ENCODE results near the gene PKLR. TPM values are rescaled to one million over a fixed set of nuclear protein-coding genes. Genes with fewer than 3 reads are reported as not detected.

The PKLR gene
- polyA plus RNA-seq, 2 donors, result 0.02 to 0.04 TPM

DNA sequence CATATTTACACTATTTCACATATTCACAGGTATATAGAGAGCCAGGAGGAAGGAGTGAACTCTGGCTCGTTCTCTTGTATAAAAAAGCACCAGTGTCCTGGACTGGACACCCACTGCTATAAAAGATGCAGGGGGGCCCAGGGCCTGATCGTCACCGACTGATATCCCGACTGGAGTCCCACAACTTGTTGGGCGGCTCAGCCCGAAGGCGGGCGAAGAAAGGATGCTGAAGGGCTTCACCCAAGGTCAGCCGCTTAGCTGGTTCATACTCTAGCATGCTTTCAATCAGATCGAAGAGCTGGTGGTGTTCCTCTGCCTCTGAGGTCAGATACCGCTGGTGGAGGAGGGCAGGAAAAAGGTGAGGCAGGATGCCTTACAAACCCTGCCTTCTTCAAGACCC lies 38.2 kb downstream of the PKLR start:
- Histone ChIP-seq H3K27ac (ENCODE audit: low read depth in 2 of 2, low read length in 1 of 2) (peak overlapping the region in 1 of 2 donors; percentile 43), H3K36me3 (ENCODE audit: control insufficient read depth in 2 of 2, insufficient read depth in 2 of 2, low read length in 1 of 2) (peaks cover 17 to 27% of the 10 kb centered on the region in 2 donors)

GRCh38 chr1:155261852-155262673 lies 39.2 kb downstream of the PKLR start, which contains the start of gene SCAMP3:
TSS of gene SCAMP3 (minus strand) at chr1:155262360. CDS start at chr1:155262151, 209 bp downstream.
- Histone ChIP-seq H3K4me1 (ENCODE audit: control insufficient read depth in 2 of 2, insufficient read depth in 2 of 2, low read length in 1 of 2) (peaks cover 5% of the 10 kb centered on the region in 2 donors), H3K9me3 (ENCODE audit: control insufficient read depth in 2 of 2, insufficient read depth in 1 of 2, low read depth in 1 of 2, low read length in 1 of 2) (no peaks in the 10 kb centered on the region), H3K36me3 (ENCODE audit: control insufficient read depth in 2 of 2, insufficient read depth in 2 of 2, low read length in 1 of 2) (peaks cover 12 to 28% of the 10 kb centered on the region in 2 donors), H3K27me3 (ENCODE audit: control insufficient read depth in 1 of 2, insufficient read depth in 2 of 2, low read length in 2 of 2) (no peaks in the 10 kb centered on the region), H3K4me3 (ENCODE audit: low read depth in 1 of 2, low read length in 2 of 2) (peak within 1 kb of the TSS; percentile 82 to 90), H3K27ac (ENCODE audit: low read depth in 2 of 2, low read length in 1 of 2) (peak within 1 kb of the TSS; percentile 92 to 97)
- WGBS, 2 donors, result 0% methylated on average over 47 of the region's 47 CpGs

More for the DNA sequence above, 38.2 kb downstream of the PKLR start:
- Histone ChIP-seq H3K9me3 (ENCODE audit: control insufficient read depth in 2 of 2, insufficient read depth in 1 of 2, low read depth in 1 of 2, low read length in 1 of 2) (no peaks in the 10 kb centered on the region), H3K4me1 (ENCODE audit: control insufficient read depth in 2 of 2, insufficient read depth in 2 of 2, low read length in 1 of 2) (peaks cover 5% of the 10 kb centered on the region in 2 donors), H3K4me3 (ENCODE audit: low read depth in 1 of 2, low read length in 2 of 2) (no peak overlapping the region), H3K27me3 (ENCODE audit: control insufficient read depth in 1 of 2, insufficient read depth in 2 of 2, low read length in 2 of 2) (no peaks in the 10 kb centered on the region)
- 82 to 86% methylated on average over 11 of the region's 11 CpGs for WGBS, 2 donors

DNA sequence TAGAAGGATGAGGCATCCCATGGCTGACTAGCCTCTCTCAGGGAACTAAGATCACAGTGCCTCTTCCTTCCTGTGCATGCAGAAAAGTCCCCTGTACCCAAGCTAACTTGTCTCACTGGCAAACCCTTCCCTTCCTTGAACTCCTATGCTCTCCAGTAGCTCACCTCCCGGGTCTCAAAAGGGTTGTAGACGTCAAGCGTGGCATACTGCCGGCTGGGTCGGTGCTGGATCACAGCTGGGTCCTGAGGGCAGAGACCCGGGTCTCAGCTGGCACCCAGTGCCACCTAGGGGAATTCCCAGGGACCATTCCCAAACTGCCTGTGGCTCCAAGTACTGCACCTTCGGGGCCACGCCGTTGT lies 39.8 kb downstream of the PKLR start:
- Histone ChIP-seq H3K9me3 (ENCODE audit: control insufficient read depth in 2 of 2, insufficient read depth in 1 of 2, low read depth in 1 of 2, low read length in 1 of 2) (no peaks in the 10 kb centered on the region), H3K27me3 (ENCODE audit: control insufficient read depth in 1 of 2, insufficient read depth in 2 of 2, low read length in 2 of 2) (no peaks in the 10 kb centered on the region), H3K36me3 (ENCODE audit: control insufficient read depth in 2 of 2, insufficient read depth in 2 of 2, low read length in 1 of 2) (peaks cover 8 to 29% of the 10 kb centered on the region in 2 donors), H3K27ac (ENCODE audit: low read depth in 2 of 2, low read length in 1 of 2) (peak overlapping the region; percentile 92 to 97), H3K4me3 (ENCODE audit: low read depth in 1 of 2, low read length in 2 of 2) (peak overlapping the region; percentile 82 to 90), H3K4me1 (ENCODE audit: control insufficient read depth in 2 of 2, insufficient read depth in 2 of 2, low read length in 1 of 2) (peaks cover 5 to 7% of the 10 kb centered on the region in 2 donors)
- 0% methylated on average over 9 of the region's 9 CpGs for WGBS, 2 donors

DNA sequence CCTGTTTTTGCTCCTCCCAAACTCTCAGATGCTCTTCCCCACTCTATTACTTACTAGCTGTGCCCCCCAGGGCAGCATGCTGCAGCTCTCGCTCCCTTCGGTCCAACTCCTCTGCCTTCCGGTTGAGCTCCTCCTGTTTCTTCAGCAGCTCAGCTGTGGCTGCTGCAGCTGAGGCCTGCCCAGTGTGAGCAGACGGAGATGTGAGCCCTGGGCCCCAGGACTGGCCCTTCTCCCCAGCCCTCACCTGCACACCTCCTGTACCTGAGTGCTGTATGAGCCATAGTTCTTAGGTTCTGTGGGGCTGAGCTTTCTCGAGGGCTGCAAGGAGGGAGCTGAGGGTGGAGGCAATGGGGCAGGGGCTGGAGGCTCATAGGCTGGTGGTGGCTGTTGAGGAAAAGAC lies 41.0 kb downstream of the PKLR start:
- no peaks in the 10 kb centered on the region for H3K27me3 ChIP-seq (ENCODE audit: control insufficient read depth in 1 of 2, insufficient read depth in 2 of 2, low read length in 2 of 2)
- peaks cover 0 to 25% of the 10 kb centered on the region in 2 donors for H3K36me3 ChIP-seq (ENCODE audit: control insufficient read depth in 2 of 2, insufficient read depth in 2 of 2, low read length in 1 of 2)
- no peak overlapping the region for H3K27ac ChIP-seq (ENCODE audit: low read depth in 2 of 2, low read length in 1 of 2)
- H3K4me1 ChIP-seq (ENCODE audit: control insufficient read depth in 2 of 2, insufficient read depth in 2 of 2, low read length in 1 of 2), result peaks cover 5 to 8% of the 10 kb centered on the region in 2 donors
- WGBS, 2 donors, result 90 to 95% methylated on average over 5 of the region's 5 CpGs
- no peak overlapping the region for H3K4me3 ChIP-seq (ENCODE audit: low read depth in 1 of 2, low read length in 2 of 2)
- H3K9me3 ChIP-seq (ENCODE audit: control insufficient read depth in 2 of 2, insufficient read depth in 1 of 2, low read depth in 1 of 2, low read length in 1 of 2), result no peaks in the 10 kb centered on the region

DNA sequence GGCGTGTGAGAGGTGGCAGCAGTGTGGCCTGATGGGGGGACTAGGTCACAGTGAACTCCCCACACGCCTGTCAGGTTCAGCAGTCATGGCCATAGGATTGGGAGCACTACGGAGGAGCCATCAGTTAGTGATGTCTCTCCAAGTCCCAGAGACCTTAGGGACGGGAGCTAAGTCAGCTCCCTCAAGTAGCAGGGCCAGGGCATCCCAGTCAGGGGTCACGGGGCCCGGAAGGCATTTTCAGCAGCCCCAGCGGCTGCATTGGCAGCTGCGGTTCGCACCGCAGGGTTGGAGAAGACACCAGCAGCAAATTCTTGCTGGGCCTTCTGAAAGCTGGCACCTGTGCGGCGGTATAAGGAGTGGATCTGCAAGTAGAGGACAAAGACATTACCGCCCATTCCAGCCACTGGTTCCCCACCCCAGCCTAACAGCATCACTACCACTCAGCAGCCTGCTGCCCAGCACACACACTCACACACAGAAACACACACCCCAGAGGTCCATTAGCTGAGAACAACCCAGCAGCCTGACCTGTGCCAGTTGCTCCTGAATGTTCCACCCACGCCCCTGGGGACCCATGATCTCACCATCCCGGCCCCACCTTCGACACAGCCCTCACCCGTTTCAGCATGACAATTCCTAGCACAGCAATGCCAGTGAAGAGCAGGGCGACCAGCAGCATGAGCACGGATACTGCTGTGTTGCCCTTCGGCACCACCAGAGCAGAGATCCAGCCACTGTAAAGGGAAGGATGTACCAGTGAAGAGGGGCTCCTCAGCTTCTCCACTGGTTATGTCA lies 45.0 kb downstream of the PKLR start:
- H3K36me3 ChIP-seq (ENCODE audit: control insufficient read depth in 2 of 2, insufficient read depth in 2 of 2, low read length in 1 of 2), result peaks cover 0 to 16% of the 10 kb centered on the region in 2 donors
- H3K27ac ChIP-seq (ENCODE audit: low read depth in 2 of 2, low read length in 1 of 2), result peak overlapping the region; percentile 97 to 99
- H3K27me3 ChIP-seq (ENCODE audit: control insufficient read depth in 1 of 2, insufficient read depth in 2 of 2, low read length in 2 of 2), result no peaks in the 10 kb centered on the region
- H3K4me3 ChIP-seq (ENCODE audit: low read depth in 1 of 2, low read length in 2 of 2), result peak overlapping the region; percentile 62 to 74
- H3K4me1 ChIP-seq (ENCODE audit: control insufficient read depth in 2 of 2, insufficient read depth in 2 of 2, low read length in 1 of 2), result peaks cover 14 to 21% of the 10 kb centered on the region in 2 donors
- H3K9me3 ChIP-seq (ENCODE audit: control insufficient read depth in 2 of 2, insufficient read depth in 1 of 2, low read depth in 1 of 2, low read length in 1 of 2), result no peaks in the 10 kb centered on the region
- WGBS, 2 donors, result 64 to 75% methylated on average over 20 of the region's 20 CpGs

- Histone ChIP-seq H3K4me1 (ENCODE audit: control insufficient read depth in 2 of 2, insufficient read depth in 2 of 2, low read length in 1 of 2) (peaks cover 11 to 19% of the 10 kb centered on the region in 2 donors), H3K36me3 (ENCODE audit: control insufficient read depth in 2 of 2, insufficient read depth in 2 of 2, low read length in 1 of 2) (peaks cover 0 to 16% of the 10 kb centered on the region in 2 donors), H3K4me3 (ENCODE audit: low read depth in 1 of 2, low read length in 2 of 2) (peak within 1 kb of the TSS; percentile 62 to 74), H3K27ac (ENCODE audit: low read depth in 2 of 2, low read length in 1 of 2) (peak within 1 kb of the TSS; percentile 97 to 99), H3K9me3 (ENCODE audit: control insufficient read depth in 2 of 2, insufficient read depth in 1 of 2, low read depth in 1 of 2, low read length in 1 of 2) (no peaks in the 10 kb centered on the region), H3K27me3 (ENCODE audit: control insufficient read depth in 1 of 2, insufficient read depth in 2 of 2, low read length in 2 of 2) (no peaks in the 10 kb centered on the region)
- 2 to 3% methylated on average over 46 to 54 of the region's 54 CpGs for WGBS, 2 donors
These were observed 45.8 kb downstream of the PKLR start, which contains the start of gene ENTREP3 for GRCh38 chr1:155255243-155256007. TSS of gene ENTREP3 (minus strand) at chr1:155255483. CDS start at chr1:155254877, 606 bp downstream.

GRCh38 chr1:155254714-155255242 lies 46.5 kb downstream of the PKLR start:
- Histone ChIP-seq H3K4me3 (ENCODE audit: low read depth in 1 of 2, low read length in 2 of 2) (peak overlapping the region; percentile 62 to 74), H3K27me3 (ENCODE audit: control insufficient read depth in 1 of 2, insufficient read depth in 2 of 2, low read length in 2 of 2) (no peaks in the 10 kb centered on the region), H3K4me1 (ENCODE audit: control insufficient read depth in 2 of 2, insufficient read depth in 2 of 2, low read length in 1 of 2) (peaks cover 11 to 20% of the 10 kb centered on the region in 2 donors), H3K27ac (ENCODE audit: low read depth in 2 of 2, low read length in 1 of 2) (peak overlapping the region; percentile 97 to 99), H3K9me3 (ENCODE audit: control insufficient read depth in 2 of 2, insufficient read depth in 1 of 2, low read depth in 1 of 2, low read length in 1 of 2) (no peaks in the 10 kb centered on the region), H3K36me3 (ENCODE audit: control insufficient read depth in 2 of 2, insufficient read depth in 2 of 2, low read length in 1 of 2) (peaks cover 0 to 12% of the 10 kb centered on the region in 2 donors)
- WGBS, 2 donors, result 3 to 4% methylated on average over 33 to 35 of the region's 35 CpGs

GRCh38 chr1:155254228-155254713 lies 47.0 kb downstream of the PKLR start:
- peak overlapping the region in 1 of 2 donors; percentile 97 for H3K27ac ChIP-seq (ENCODE audit: low read depth in 2 of 2, low read length in 1 of 2)
- H3K27me3 ChIP-seq (ENCODE audit: control insufficient read depth in 1 of 2, insufficient read depth in 2 of 2, low read length in 2 of 2), result no peaks in the 10 kb centered on the region
- peak overlapping the region; percentile 62 to 74 for H3K4me3 ChIP-seq (ENCODE audit: low read depth in 1 of 2, low read length in 2 of 2)
- H3K4me1 ChIP-seq (ENCODE audit: control insufficient read depth in 2 of 2, insufficient read depth in 2 of 2, low read length in 1 of 2), result peaks cover 11 to 20% of the 10 kb centered on the region in 2 donors
- H3K9me3 ChIP-seq (ENCODE audit: control insufficient read depth in 2 of 2, insufficient read depth in 1 of 2, low read depth in 1 of 2, low read length in 1 of 2), result no peaks in the 10 kb centered on the region
- WGBS, 2 donors, result 26 to 41% methylated on average over 12 of the region's 12 CpGs
- H3K36me3 ChIP-seq (ENCODE audit: control insufficient read depth in 2 of 2, insufficient read depth in 2 of 2, low read length in 1 of 2), result peaks cover 0 to 12% of the 10 kb centered on the region in 2 donors
